Activated CD4-positive, alpha-beta T cell treated with anti-CD3 and anti-CD28 coated beads, Interleukin-2, amount 50 U/mL, for 1 hour (primary cell): ENCODE results near the gene CD72.

Source experiments
- DNase-seq: peaks from one replicate; pipeline ENCODE4 v3.0.0-alpha.2; 2020

CD72 gene

GRCh38 chr9:35618325-35618727, at the start of gene CD72:
Gene CD72, minus strand, starts transcription at chr9:35618413. Its CDS starts 110 bp downstream, at chr9:35618303.
- no peak for DNase-seq

- DNase-seq, result no peak
Measured at GRCh38 chr9:35667939-35668338, 49.7 kb upstream of the CD72 start.

- no peak for DNase-seq
Measured at GRCh38 chr9:35666549-35666948, 48.3 kb upstream of the CD72 start.

GRCh38 chr9:35666045-35666444, 47.8 kb upstream of the CD72 start:
- DNase-seq, result no peak

- DNase-seq, result no peak
Measured at GRCh38 chr9:35665471-35665818, 47.2 kb upstream of the CD72 start.

- DNase-seq, result peak; percentile 39
Measured at GRCh38 chr9:35664531-35665470, 46.6 kb upstream of the CD72 start, which contains the start of gene ARHGEF39. Gene ARHGEF39, minus strand, starts transcription at chr9:35665195. Its CDS starts 26 bp downstream, at chr9:35665169.

GRCh38 chr9:35662437-35662836, 44.2 kb upstream of the CD72 start:
- DNase-seq, result no peak

GRCh38 chr9:35661756-35662350, 43.6 kb upstream of the CD72 start:
- peak; percentile 43 for DNase-seq

GRCh38 chr9:35660966-35661415, 42.8 kb upstream of the CD72 start:
- no peak for DNase-seq

- DNase-seq, result no peak
Measured at GRCh38 chr9:35659340-35659739, 41.1 kb upstream of the CD72 start.

GRCh38 chr9:35658968-35659220, 40.7 kb upstream of the CD72 start:
- DNase-seq, result no peak

- peak; percentile 81 for DNase-seq
Measured at GRCh38 chr9:35658137-35658967, 40.1 kb upstream of the CD72 start, which contains the start of gene CCDC107. Gene CCDC107, plus strand, starts transcription at chr9:35658292. Its CDS starts 88 bp downstream, at chr9:35658380.

GRCh38 chr9:35657546-35658136, 39.4 kb upstream of the CD72 start, which contains the start of gene RMRP:
Gene RMRP, minus strand, starts transcription at chr9:35658019.
- peak; percentile 76 for DNase-seq

- no peak for DNase-seq
Measured at GRCh38 chr9:35656831-35657545, 38.8 kb upstream of the CD72 start.

- no peak for DNase-seq
Measured at GRCh38 chr9:35656348-35656747, 38.1 kb upstream of the CD72 start.

GRCh38 chr9:35653611-35654010, 35.4 kb upstream of the CD72 start:
- no peak for DNase-seq

GRCh38 chr9:35652829-35653209, 34.6 kb upstream of the CD72 start:
- DNase-seq, result no peak

GRCh38 chr9:35651956-35652828, 34.0 kb upstream of the CD72 start:
- no peak for DNase-seq

GRCh38 chr9:35650341-35651158, 32.3 kb upstream of the CD72 start, which contains the start of gene SIT1:
Gene SIT1, minus strand, starts transcription at chr9:35650931. Its CDS starts 78 bp downstream, at chr9:35650853.
- no peak for DNase-seq
